NK-92 treated with Interleukin-12 subunit alpha and Interleukin-12 subunit beta, amount 100 ng/mL, for 24 hours (cell line): ENCODE data around the gene UBE2R2.

ENCODE experiments used
- DNase-seq: peaks from one replicate; lab custom pipeline; 2025; lab: John Stamatoyannopoulos, UW

The UBE2R2 gene

GRCh38 chr9:33884856-33885701, 68.1 kb downstream of the UBE2R2 start:
- DNase-seq, result no peak

DNA sequence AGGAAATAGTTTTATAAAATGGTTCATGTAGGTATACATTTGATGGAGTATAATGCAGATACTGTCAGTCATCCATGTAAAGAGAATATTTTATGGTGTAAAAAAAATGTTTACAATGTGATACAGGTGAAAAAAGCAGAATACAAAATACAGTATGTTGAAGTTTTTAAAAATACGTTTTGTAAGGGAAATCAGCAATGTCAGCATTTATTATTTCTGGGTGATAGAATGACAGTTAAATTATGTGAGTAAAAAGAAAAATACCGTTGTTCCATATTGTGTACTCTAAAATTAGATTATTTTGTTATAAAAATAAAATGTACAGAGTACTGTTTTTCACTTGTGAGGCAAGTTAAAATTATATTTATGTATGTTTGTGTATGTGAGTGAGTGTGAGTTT, 69.0 kb downstream of the UBE2R2 start:
- no peak for DNase-seq

- no peak for DNase-seq
These were observed 76.9 kb downstream of the UBE2R2 start for GRCh38 chr9:33893861-33894260.

- DNase-seq, result no peak
These were observed 77.4 kb downstream of the UBE2R2 start for GRCh38 chr9:33894316-33894715.

- no peak for DNase-seq
These were observed 86.3 kb downstream of the UBE2R2 start for GRCh38 chr9:33903157-33903780.

- no peak for DNase-seq
These were observed 88.2 kb downstream of the UBE2R2 start for GRCh38 chr9:33905137-33905536.

- no peak for DNase-seq
These were observed 89.8 kb downstream of the UBE2R2 start for GRCh38 chr9:33906769-33907168.

GRCh38 chr9:33907347-33907746, 90.4 kb downstream of the UBE2R2 start:
- DNase-seq, result no peak

GRCh38 chr9:33908114-33908513, 91.2 kb downstream of the UBE2R2 start:
- no peak for DNase-seq

DNA sequence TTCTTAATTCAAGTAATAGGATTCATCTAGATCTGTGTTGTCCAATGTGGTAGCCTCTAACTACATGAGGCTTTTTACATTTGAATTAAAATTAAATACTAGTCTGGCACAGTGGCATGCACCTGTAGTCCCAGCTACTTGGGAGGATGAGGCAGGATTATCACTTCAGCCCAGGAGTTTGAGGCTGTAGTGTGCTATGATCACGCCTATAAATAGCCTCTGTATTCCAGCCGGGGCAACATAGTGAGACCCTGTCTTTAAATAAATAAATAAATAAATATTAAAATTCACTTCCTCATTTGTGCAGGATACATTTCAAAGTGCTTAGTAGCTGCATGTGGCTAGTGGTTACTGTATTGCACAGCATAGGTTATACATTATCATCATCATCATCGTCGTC, 91.8 kb downstream of the UBE2R2 start:
- no peak for DNase-seq

- DNase-seq, result no peak
These were observed 96.6 kb downstream of the UBE2R2 start for GRCh38 chr9:33913541-33913940.

DNA sequence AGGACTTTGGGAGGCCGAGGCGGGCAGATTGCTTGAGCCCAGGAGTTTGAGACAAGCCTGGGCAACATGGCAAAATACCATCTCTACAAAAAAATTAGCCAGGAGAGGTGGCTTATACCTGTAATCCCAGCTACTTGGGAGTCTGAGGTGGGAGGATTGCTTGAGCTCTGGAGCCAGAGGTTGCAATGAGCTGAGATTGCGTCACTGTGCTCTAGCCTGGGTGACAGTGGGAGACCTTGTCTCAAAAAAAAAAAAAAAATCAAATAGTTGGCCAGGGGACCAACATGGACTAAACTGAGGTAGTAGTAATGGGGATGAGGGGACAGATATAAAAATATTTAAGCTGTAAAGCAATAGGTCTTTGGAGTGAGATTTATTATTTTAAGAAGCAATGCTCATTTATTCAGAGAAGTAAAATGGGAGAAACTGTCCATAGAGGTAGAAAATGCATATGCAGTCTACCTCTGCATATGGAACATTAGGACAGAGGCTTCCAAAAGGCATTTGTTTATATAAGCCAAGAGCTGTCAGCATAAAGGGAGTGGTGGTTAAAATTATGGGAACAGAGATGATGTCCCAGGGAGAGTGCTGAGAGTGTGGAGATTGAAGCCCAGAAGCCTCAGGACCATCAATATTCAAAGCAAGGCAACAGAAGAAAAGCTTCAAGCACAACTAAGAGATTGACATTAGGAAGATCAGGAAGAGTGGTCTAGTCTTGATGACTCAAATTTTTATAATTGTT, 98.1 kb downstream of the UBE2R2 start:
- no peak for DNase-seq

- no peak for DNase-seq
These were observed 100.1 kb downstream of the UBE2R2 start for GRCh38 chr9:33917036-33917435.

- DNase-seq, result no peak
These were observed 102.4 kb downstream of the UBE2R2 start for GRCh38 chr9:33919276-33919897.

DNA sequence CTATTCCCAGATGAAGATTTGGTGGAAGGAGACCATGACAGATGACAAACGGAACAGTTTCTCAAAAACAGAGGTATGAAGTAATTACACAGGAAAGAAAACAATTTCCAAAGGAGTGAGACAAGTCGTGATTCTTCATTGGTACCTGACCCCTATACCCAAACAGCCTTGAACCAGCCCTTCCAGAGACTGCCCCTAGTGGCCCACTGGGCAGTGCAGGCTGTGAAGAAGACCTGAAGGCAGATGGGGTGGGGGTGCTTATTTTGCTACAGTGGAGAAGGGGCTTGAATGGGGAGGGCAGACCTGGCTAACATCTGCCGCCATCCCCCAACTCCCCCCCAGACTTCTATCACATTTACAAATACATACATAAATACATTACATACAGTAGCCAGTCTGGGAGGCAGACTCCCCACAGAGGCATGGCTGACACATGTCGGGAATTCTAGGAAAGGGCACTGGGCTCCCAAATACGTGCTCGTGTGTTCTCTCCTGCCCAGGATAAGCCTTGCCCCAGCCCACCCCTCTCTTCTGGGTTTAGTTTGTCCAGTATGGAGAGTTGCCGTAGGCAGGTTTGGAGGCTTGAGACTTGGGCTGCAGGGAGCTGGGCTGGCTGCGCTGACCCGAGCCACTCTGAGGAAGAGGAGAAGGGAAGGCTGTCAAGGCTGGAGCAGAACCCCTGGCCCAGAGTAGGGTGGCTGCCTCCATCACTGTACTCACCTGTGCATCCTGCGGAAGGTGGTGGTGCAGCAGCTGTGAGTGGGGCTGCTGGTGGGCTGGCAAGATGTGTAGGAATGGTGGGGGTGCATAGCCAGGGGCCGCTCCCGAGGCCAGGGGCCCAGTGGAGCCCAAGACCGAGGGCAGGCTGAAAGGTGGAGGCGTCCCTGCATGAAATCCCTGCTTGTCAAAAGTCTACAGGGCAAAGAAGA, 105.3 kb downstream of the UBE2R2 start:
- DNase-seq, result no peak

- no peak for DNase-seq
These were observed 106.1 kb downstream of the UBE2R2 start for GRCh38 chr9:33923079-33923478.

DNA sequence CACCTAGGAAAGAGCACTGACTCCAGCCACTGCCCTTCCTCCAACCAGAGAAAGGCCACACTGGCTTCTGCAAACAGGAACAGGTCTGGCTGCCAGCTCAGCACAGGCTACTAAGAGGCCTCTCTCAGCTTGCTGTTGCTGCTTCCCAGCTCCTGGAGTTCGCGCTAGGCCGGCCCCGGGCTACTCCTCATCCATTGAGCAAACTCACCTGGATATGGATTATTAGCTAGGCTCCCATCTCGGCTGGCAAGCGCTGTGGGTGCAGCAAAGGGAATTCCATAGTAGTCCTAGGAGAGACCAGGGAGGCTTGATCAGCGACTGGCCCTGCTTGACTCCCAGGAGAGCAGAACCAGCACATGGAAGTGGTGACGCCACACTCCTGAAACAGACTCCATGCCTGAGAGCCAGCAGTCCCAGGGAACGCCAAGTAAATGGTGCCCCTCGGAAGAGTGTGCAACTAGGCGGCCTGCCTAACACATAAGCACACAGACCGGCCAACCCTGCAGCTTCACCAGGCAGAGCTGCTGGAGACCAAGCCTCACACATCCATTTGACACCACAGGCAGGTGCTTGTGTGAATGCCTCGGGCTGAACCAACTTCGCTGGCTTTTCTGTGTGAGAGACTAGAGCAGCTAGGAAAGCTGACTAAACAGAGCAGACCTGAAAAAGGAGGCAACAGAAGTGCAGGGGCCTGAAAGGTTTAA, 107.2 kb downstream of the UBE2R2 start:
- DNase-seq, result no peak

GRCh38 chr9:33924978-33925797, 108.2 kb downstream of the UBE2R2 start:
- no peak for DNase-seq

GRCh38 chr9:33926746-33927485, 110.0 kb downstream of the UBE2R2 start:
- DNase-seq, result no peak
